Smooth muscle cell (in vitro differentiated cells): ENCODE data around the gene GPX7. TPM values are rescaled to one million over a fixed set of nuclear protein-coding genes. Genes with fewer than 3 reads are reported as not detected.

Experiments used
- DNase-seq: peaks from one replicate; lab custom pipeline; 2025; ENCODE audit not compliant: unreplicated experiment; lab: John Stamatoyannopoulos, UW
- H2AFZ ChIP-seq: fragments of 200-600 bp; sonication (generic); 2 replicates; pipeline ENCODE4 v1.6.0; 2016; ENCODE audit warnings: antibody characterized with exemption, low read depth, mild to moderate bottlenecking
- H3F3A ChIP-seq: fragments of 200-600 bp; sonication (generic); 2 replicates; pipeline ENCODE4 v1.6.0; 2017; ENCODE audit warnings: antibody characterized with exemption, low read depth
- H3K27ac ChIP-seq: fragments of 200-600 bp; sonication (generic); 2 replicates; pipeline ENCODE4 v1.5.1; 2016; ENCODE audit warnings: low read depth, mild to moderate bottlenecking
- H3K27me3 ChIP-seq: fragments of 200-600 bp; sonication (generic); 2 replicates; pipeline ENCODE4 v1.6.1; 2016; ENCODE audit warnings: low read depth, mild to moderate bottlenecking
- H3K36me3 ChIP-seq: fragments of 200-600 bp; sonication (generic); 2 replicates; pipeline ENCODE4 v1.5.1; 2016; ENCODE audit warnings: low read depth
- H3K4me1 ChIP-seq: fragments of 200-600 bp; sonication (generic); 2 replicates; pipeline ENCODE4 v1.5.1; 2016; ENCODE audit warnings: low read depth
- H3K4me2 ChIP-seq: fragments of 200-600 bp; sonication (generic); 2 replicates; pipeline ENCODE4 v1.6.0; 2016; ENCODE audit warnings: mild to moderate bottlenecking
- H3K4me3 ChIP-seq: fragments of 200-600 bp; sonication (generic); 2 replicates; pipeline ENCODE4 v1.5.1; 2016; ENCODE audit warnings: mild to moderate bottlenecking
- H3K79me2 ChIP-seq: fragments of 200-600 bp; sonication (generic); 2 replicates; pipeline ENCODE4 v1.6.0; 2016; ENCODE audit warnings: low read depth, mild to moderate bottlenecking
- H3K9ac ChIP-seq: fragments of 200-600 bp; sonication (generic); 2 replicates; pipeline ENCODE4 v1.6.0; 2016; ENCODE audit warnings: low read depth
- H3K9me3 ChIP-seq: fragments of 200-600 bp; sonication (generic); replicated peaks from 2 replicates; pipeline ENCODE4 v1.5.1; 2016; ENCODE audit warnings: low read depth
- H4K20me1 ChIP-seq: fragments of 200-600 bp; sonication (generic); 2 replicates; pipeline ENCODE4 v1.6.0; 2016; ENCODE audit warnings: low read depth
- WGBS: methylation state at CpG from one replicate; pipeline ENCODE4 v1.1.7; 2016; ENCODE audit warnings: low lambda C conversion rate; 5-methylcytosine and 5-hydroxymethylcytosine counted together
- polyA plus RNA-seq: library from polyadenylated mRNA; unstranded; fragments of >200 nt; fragmentation: Nextera tagmentation; extraction: Ambion mirVana; gene quantifications from 2 replicates; pipeline ENCODE4 v1.2.1, GENCODE V29; 2016
- total RNA-seq: library from RNA; depleted of rRNA; stranded (reverse); fragments of >200 nt; gene quantifications from 2 replicates; pipeline ENCODE4 v1.2.3, GENCODE V29; 2014
- TF ChIP-seq, protein P1 (sequence below): fragments of 200-600 bp; sonication (generic); IDR thresholded peaks from 2 replicates; pipeline ENCODE4 v1.5.1; 2017; ENCODE audit warnings: borderline replicate concordance, mild to moderate bottlenecking, antibody characterized with exemption; ENCODE audit not compliant: insufficient read depth, poor library complexity, severe bottlenecking

Gene GPX7
- total and polyA plus RNA-seq, 2 experiments from 2014 or later = 164 to 192 TPM

DNA sequence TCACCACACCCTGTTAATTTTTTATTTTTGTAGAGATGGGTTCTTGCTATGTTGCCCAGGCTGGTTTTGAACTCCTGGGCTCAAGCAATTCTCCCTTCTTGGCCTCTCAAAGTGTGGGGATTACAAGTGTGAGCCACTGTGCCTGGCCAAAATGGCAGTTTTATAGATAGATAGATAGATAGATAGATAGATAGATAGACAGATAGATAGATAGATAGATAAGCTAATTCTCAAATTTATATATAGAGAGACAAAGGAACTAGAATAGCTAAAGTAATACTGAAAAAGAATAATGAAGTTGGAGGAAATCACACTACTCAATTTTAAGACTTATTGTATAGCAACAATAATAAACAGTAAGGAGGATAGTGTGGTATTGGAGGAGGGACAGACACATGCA is 51.9 kb downstream of the GPX7 start:
- no peaks in the 10 kb centered on the region for H3K27me3 ChIP-seq
- H3K36me3 ChIP-seq = no peaks in the 10 kb centered on the region
- no peaks in the 10 kb centered on the region for H4K20me1 ChIP-seq
- no peak overlapping the region for H3K4me2 ChIP-seq
- no peak overlapping the region for H3K27ac ChIP-seq
- H3K4me1 ChIP-seq = no peaks in the 10 kb centered on the region
- H2AFZ ChIP-seq = no peak overlapping the region
- no peaks in the 10 kb centered on the region for H3F3A ChIP-seq
- H3K9ac ChIP-seq = no peak overlapping the region
- H3K4me3 ChIP-seq = no peak overlapping the region
- TF ChIP-seq, protein P1, sequence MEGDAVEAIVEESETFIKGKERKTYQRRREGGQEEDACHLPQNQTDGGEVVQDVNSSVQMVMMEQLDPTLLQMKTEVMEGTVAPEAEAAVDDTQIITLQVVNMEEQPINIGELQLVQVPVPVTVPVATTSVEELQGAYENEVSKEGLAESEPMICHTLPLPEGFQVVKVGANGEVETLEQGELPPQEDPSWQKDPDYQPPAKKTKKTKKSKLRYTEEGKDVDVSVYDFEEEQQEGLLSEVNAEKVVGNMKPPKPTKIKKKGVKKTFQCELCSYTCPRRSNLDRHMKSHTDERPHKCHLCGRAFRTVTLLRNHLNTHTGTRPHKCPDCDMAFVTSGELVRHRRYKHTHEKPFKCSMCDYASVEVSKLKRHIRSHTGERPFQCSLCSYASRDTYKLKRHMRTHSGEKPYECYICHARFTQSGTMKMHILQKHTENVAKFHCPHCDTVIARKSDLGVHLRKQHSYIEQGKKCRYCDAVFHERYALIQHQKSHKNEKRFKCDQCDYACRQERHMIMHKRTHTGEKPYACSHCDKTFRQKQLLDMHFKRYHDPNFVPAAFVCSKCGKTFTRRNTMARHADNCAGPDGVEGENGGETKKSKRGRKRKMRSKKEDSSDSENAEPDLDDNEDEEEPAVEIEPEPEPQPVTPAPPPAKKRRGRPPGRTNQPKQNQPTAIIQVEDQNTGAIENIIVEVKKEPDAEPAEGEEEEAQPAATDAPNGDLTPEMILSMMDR = no peak
- DNase-seq = no peak
- no peaks in the 10 kb centered on the region for H3K79me2 ChIP-seq
- H3K9me3 ChIP-seq = no peaks in the 10 kb centered on the region

DNA sequence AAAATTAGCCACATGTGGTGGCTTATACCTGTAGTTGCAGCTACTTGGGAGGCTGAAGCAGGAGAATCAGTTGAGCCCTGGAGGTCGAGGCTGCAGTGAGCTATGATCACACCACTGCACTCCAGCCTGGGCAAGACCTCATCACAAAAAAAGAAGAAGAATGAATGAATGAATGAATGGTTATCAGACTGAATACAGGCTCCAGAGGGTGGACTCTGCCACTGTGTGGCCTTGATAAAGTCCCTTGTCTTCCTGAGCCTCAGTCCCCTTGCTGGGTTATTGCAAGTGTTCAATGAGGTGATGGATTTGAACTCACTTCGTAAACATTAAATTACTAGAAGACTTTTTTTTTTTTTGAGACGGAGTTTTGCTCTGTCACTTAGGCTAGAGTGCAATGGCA is 55.5 kb downstream of the GPX7 start:
- Histone ChIP-seq H3F3A (peaks cover 3% of the 10 kb centered on the region), H3K79me2 (no peaks in the 10 kb centered on the region), H3K4me1 (peaks cover 21% of the 10 kb centered on the region), H3K36me3 (no peaks in the 10 kb centered on the region), H4K20me1 (no peaks in the 10 kb centered on the region), H3K4me2 (no peak overlapping the region), H3K27ac (no peak overlapping the region), H3K27me3 (no peaks in the 10 kb centered on the region), H3K4me3 (no peak overlapping the region), H3K9ac (no peak overlapping the region), H2AFZ (no peak overlapping the region), H3K9me3 (no peaks in the 10 kb centered on the region)
- TF ChIP-seq, protein P1 = no peak
- DNase-seq = no peak
- WGBS = 98% methylated on average over 3 of the region's 3 CpGs

Other genes starting within 250 kb of the GPX7 start
- 9.7 and 12.5 TPM in 2 replicates for gene CC2D1B, start 236.2 kb upstream of the GPX7 start, total RNA-seq
- 7.9 and 9.1 TPM in 2 replicates for gene CC2D1B, start 236.2 kb upstream of the GPX7 start, polyA plus RNA-seq
- 1.9 and 3.5 TPM in 2 replicates for gene ORC1, start 197.9 kb upstream of the GPX7 start, total RNA-seq
- gene ORC1, start 197.9 kb upstream of the GPX7 start, polyA plus RNA-seq = 1.9 and 2.5 TPM in 2 replicates
- gene PRPF38A, start 197.8 kb upstream of the GPX7 start, total RNA-seq = 23.2 and 24.8 TPM in 2 replicates
- 28.0 and 31.6 TPM in 2 replicates for gene PRPF38A, start 197.8 kb upstream of the GPX7 start, polyA plus RNA-seq
- gene TUT4, start 49.3 kb upstream of the GPX7 start, total RNA-seq = 33.9 and 58.3 TPM in 2 replicates
- gene TUT4, start 49.3 kb upstream of the GPX7 start, polyA plus RNA-seq = 13.9 and 31.3 TPM in 2 replicates
- gene SHISAL2A, start 30.8 kb downstream of the GPX7 start, total RNA-seq = 2.3 TPM in 1 of 2 replicates, not detected in the other
- gene SHISAL2A, start 30.8 kb downstream of the GPX7 start, polyA plus RNA-seq = 0.66 and 0.98 TPM in 2 replicates
- gene COA7, start 96.0 kb downstream of the GPX7 start, total RNA-seq = 3.7 and 4.4 TPM in 2 replicates
- 6.3 and 7.3 TPM in 2 replicates for gene COA7, start 96.0 kb downstream of the GPX7 start, polyA plus RNA-seq
- gene ZYG11B, start 124.1 kb downstream of the GPX7 start, total RNA-seq = 36.0 and 39.7 TPM in 2 replicates
- 8.8 and 9.1 TPM in 2 replicates for gene ZYG11B, start 124.1 kb downstream of the GPX7 start, polyA plus RNA-seq
- not detected in 2 replicates for gene ZYG11A, start 240.4 kb downstream of the GPX7 start, total RNA-seq
- gene ZYG11A, start 240.4 kb downstream of the GPX7 start, polyA plus RNA-seq = 0.24 TPM in 1 of 2 replicates, not detected in the other